Coronary artery (tissue), 2 donors: ENCODE measurements around the gene USP22.
"Not testable (repeated sequence)": the region's sequence is repeated elsewhere in the genome, so short reads cannot be mapped to it uniquely, and the experiment has no call there.

Experiments used
- DNase-seq: peaks from one replicate; pipeline ENCODE4 v3.0.0-alpha.2; 2017; ENCODE audit warnings: low spot score
- H3K27ac ChIP-seq, 2 donors: fragments of 200-600 bp; sonication (generic); one replicate each; pipeline ENCODE4 v1.5.1; 2016 to 2019
- H3K4me3 ChIP-seq: fragments of 200-600 bp; sonication (generic); 2 replicates; pipeline ENCODE4 v1.5.1; 2016; ENCODE audit warnings: mild to moderate bottlenecking, moderate library complexity
- TF ChIP-seq, protein P1 (sequence below): fragments of 200-600 bp; sonication (generic); IDR thresholded peaks from one replicate; pipeline ENCODE4 v1.5.1; 2019; ENCODE audit warnings: antibody characterized with exemption

The USP22 gene

DNA sequence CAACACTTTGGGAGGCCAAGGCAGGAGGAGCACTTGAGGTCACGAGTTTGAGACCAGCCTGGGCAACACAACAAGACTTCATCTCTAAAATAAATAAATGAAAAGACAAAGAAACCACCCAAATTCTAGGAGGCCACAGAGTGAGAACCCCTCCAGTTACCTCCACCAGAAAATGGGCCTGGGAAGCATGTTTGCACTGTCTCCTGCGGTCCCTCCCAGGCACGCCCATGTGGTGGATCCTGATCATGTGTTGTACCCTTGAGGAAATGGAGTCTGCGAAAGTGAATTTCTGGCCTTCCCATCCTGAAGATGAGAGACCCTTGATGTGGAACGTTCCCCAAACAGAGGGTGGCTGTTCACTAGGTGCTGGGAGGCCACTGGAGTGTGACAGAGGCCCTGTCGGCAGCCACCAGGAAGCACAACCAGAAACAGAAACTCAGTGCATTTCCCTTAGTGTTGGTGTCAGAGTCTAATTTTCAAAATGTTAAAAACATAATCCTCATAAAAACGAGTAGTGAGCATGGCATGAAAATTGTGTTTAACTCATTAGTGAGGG, 19.2 kb upstream of the USP22 start:
- Histone ChIP-seq H3K27ac (no peak overlapping the region), H3K4me3 (no peak overlapping the region)
- DNase-seq, result no peak
- TF ChIP-seq, protein P1, sequence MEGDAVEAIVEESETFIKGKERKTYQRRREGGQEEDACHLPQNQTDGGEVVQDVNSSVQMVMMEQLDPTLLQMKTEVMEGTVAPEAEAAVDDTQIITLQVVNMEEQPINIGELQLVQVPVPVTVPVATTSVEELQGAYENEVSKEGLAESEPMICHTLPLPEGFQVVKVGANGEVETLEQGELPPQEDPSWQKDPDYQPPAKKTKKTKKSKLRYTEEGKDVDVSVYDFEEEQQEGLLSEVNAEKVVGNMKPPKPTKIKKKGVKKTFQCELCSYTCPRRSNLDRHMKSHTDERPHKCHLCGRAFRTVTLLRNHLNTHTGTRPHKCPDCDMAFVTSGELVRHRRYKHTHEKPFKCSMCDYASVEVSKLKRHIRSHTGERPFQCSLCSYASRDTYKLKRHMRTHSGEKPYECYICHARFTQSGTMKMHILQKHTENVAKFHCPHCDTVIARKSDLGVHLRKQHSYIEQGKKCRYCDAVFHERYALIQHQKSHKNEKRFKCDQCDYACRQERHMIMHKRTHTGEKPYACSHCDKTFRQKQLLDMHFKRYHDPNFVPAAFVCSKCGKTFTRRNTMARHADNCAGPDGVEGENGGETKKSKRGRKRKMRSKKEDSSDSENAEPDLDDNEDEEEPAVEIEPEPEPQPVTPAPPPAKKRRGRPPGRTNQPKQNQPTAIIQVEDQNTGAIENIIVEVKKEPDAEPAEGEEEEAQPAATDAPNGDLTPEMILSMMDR, result no peak

DNA sequence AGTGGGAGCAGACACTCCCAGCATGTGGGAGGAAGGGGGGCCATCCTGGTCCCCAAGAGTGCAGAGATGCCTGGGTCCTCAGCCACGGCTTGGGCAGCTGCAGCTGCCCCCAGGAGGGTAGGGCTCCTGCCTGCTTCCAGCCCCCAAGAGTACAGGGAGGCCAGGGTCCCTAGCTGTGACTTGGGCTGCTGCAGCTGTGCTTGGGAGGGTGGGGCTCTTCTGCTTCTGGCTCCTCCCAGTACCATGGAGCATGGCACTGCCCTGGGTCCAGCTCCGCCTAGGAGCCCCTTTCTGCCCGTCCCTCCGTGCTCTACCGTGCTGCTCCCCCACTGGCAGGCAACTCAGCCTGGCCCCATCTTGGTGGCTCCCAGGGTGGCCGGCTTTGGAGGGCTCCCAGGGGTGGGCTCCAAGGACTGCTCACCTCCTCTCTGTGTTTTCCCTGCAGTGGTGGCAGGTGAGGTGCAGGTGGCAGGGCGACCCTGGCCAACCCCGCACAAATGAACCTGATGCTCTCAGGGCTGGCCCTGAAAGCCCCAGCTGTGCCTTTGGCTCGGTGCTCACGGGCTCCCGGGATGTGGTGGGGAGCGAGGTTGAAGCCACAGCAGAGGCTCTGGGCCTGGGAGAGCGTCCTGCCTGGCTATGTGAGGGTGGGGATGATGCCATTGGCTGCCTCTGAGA, 18.5 kb upstream of the USP22 start:
- Histone ChIP-seq H3K27ac (no peak overlapping the region), H3K4me3 (no peak overlapping the region)
- DNase-seq, result no peak
- TF ChIP-seq, protein P1, result no peak

DNA sequence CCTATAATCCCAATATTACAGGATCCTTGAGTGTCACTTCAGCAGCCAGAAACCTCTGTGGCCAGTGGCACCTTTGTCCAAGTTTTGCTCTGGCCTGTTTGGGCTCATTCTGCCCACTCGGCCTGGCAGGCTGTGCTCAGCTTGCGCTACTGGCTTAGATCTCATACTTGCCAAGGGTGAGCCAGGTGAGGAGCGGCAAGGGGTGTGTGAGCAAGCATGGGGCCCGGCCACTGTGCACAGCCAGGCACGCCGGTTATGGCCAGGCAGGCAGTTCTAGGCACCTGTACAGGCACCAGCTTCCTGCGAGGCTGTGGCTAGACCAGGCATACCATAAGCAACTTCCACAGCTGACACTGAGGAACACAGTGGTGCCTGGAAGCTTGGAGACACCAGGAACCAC, 16.9 kb upstream of the USP22 start:
- Histone ChIP-seq H3K27ac (no peak overlapping the region), H3K4me3 (no peak overlapping the region)
- no peak for DNase-seq
- TF ChIP-seq, protein P1, result no peak

DNA sequence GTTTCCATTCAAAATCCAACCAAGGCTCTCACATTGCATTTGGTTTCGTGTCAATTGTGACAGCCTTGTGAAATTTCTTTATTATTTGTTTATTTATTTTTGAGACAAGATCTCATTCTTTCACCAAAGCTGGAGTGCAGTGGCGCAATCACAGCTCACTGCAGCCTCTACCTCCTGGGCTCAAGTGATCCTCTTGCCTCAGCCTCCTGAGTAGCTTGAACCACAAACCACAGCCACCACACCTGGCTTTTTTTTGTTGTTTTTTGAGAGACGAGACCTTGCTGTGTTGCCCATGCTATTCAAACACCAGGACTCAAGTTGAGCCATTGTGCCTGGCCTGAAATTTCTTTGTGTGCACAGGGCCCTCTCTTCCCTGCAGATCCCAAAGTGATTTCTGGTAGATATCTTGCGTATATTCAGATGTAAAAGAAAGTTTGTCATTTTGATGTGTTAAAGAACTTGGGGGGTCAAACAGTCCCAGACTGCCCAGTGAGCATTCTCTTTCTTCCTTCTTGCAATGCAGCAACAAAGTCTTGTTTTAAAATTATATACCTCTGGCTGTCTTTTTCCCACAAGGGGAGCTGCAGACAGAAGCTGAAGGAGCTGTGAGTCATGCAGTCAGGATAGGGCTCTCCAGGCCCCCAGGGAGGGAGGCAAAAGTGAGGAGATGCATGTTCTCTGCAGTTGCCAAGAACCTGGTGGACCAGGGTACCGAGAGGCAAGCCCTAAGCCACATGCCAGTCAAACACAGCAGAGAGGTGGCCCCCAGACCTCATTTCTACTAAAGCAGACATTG, 15.5 kb upstream of the USP22 start:
- H3K27ac ChIP-seq, result no peak overlapping the region
- no peak for DNase-seq
- TF ChIP-seq, protein P1, result no peak
- H3K4me3 ChIP-seq, result no peak overlapping the region

DNA sequence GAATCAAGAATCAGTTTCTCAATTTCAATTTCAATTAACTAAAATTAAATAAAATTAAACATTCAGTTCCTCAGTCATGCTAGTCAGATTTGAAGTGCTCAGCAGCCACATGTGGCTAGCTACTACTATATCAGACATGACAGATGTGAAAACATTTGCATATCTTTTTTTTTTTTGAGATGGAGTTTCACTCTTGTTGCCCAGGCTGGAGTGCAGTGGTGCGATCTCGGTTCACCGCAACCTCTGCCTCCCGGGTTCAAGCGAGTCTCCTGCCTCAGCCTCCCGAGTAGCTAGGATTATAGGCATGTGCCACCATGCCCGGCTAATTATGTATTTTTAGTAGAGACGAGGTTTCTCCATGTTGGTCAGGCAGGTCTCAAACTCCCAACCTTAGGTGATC, 10.2 kb upstream of the USP22 start:
- not testable (repeated sequence) for H3K4me3 ChIP-seq, H3K27ac ChIP-seq, DNase-seq

DNA sequence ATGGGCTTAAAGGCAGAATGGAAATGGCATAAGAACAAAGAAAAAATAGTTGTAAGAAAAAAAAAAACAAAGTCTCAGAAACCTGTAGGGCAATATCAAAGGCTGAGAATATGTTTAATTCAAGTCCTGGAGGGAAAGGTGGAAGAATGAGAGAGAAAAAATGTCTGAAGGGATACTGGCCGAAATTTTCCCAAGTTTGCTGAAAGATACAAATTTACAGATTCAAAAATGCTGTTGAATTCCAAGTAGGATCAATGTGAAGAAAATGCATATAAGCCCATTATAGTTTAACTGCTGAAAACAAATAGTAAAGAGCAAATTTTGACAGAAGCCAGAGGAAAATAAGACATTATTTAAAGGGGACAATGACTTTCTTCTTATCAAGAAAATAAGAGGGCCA, 6.6 kb upstream of the USP22 start:
- H3K27ac ChIP-seq, result no peak overlapping the region
- TF ChIP-seq, protein P1, result no peak
- H3K4me3 ChIP-seq, result no peak overlapping the region
- no peak for DNase-seq

DNA sequence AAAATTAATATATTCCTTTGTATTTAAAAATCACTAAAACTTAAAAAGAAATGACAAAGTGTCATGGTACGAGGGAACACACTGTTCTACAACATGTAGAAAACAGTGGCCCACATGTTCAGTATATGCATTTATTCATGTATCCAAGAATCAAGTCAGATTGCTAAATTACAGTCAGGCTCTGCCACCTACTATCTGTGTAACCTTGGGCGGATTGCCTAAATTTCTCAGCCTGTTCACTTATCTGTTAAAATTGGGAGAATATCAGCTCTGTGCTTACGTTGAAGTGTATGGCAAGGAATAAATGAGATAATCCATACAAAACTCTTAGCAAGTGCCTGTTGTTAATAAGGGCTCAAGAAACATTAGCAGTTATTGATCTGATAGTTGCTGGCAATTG, 3.4 kb upstream of the USP22 start:
- DNase-seq, result no peak
- H3K27ac ChIP-seq, result no peak overlapping the region
- TF ChIP-seq, protein P1, result no peak
- no peak overlapping the region for H3K4me3 ChIP-seq
